WTC11 (cell line): ENCODE data around the gene HNRNPUL2. TPM values are rescaled to one million over a fixed set of nuclear protein-coding genes. Genes with fewer than 3 reads are reported as not detected.

Experiments used
- ATAC-seq: fragments of 200-7000 bp; cut with Tn5 transposase; 2 replicates; pipeline ENCODE4 v1.10.0; 2021; ENCODE audit warnings: mild to moderate bottlenecking, moderate library complexity
- CTCF ChIA-PET: fragments of 300-600 bp; sonication (Branson Sonifier 250); formaldehyde crosslinking; loops from one replicate; lab custom pipeline; 2021; ENCODE audit warnings: antibody characterized with exemption; lab: Charles Lee
- POLR2A ChIA-PET: fragments of 350-600 bp; sonication (Branson Sonifier 250); formaldehyde crosslinking; loops from one replicate; lab custom pipeline; 2021; ENCODE audit warnings: antibody characterized with exemption; lab: Charles Lee
- DNase-seq: peaks from one replicate; pipeline ENCODE4 v3.0.0; 2021; ENCODE audit warnings: low spot score
- H3K27ac Mint-ChIP-seq: 2 replicates; pipeline ENCODE4 v1.8.0; 2021; ENCODE audit warnings: mixed read lengths
- H3K27me3 Mint-ChIP-seq: 2 replicates; pipeline ENCODE4 v1.8.0; 2021; ENCODE audit warnings: low read depth, mild to moderate bottlenecking, moderate library complexity, mixed read lengths
- H3K36me3 Mint-ChIP-seq: 2 replicates; pipeline ENCODE4 v1.8.0; 2021; ENCODE audit warnings: mixed read lengths
- H3K4me1 Mint-ChIP-seq: 2 replicates; pipeline ENCODE4 v1.8.0; 2022; ENCODE audit warnings: mixed read lengths
- H3K4me3 Mint-ChIP-seq: 2 replicates; pipeline ENCODE4 v1.8.0; 2021; ENCODE audit warnings: mild to moderate bottlenecking, moderate library complexity, mixed read lengths
- H3K9me3 Mint-ChIP-seq: 2 replicates; pipeline ENCODE4 v1.8.0; 2021; ENCODE audit warnings: mixed read lengths
- ESRRA ChIP-seq: sonication (generic); formaldehyde crosslinking; IDR thresholded peaks from 2 replicates; pipeline ENCODE4 v1.8.1; 2022; ENCODE audit warnings: mild to moderate bottlenecking, missing genetic modification reagents, borderline replicate concordance
- FOXJ3 ChIP-seq: sonication (generic); formaldehyde crosslinking; IDR thresholded peaks from 2 replicates; pipeline ENCODE4 v1.9.0; 2021; ENCODE audit warnings: missing genetic modification reagents, mild to moderate bottlenecking, borderline replicate concordance
- GTF2I ChIP-seq: fragments of 250-450 bp; sonication (Bioruptor Pico); conservative IDR thresholded peaks from 2 replicates; pipeline ENCODE4 v1.4.0; 2021; ENCODE audit warnings: mild to moderate bottlenecking
- RORB ChIP-seq: fragments of 250-450 bp; sonication (Bioruptor Pico); IDR thresholded peaks from 2 replicates; pipeline ENCODE4 v1.9.0; 2021; ENCODE audit warnings: mild to moderate bottlenecking
- TEAD1 ChIP-seq: sonication (generic); formaldehyde crosslinking; IDR thresholded peaks from 2 replicates; pipeline ENCODE4 v1.8.0; 2022; ENCODE audit warnings: mild to moderate bottlenecking, missing genetic modification reagents
- ZNF121 ChIP-seq: sonication (generic); formaldehyde crosslinking; IDR thresholded peaks from 2 replicates; pipeline ENCODE4 v1.8.0; 2023; ENCODE audit warnings: missing genetic modification reagents
- ZNF232 ChIP-seq: sonication (generic); formaldehyde crosslinking; IDR thresholded peaks from 2 replicates; pipeline ENCODE4 v1.8.0; 2022; ENCODE audit warnings: mild to moderate bottlenecking, missing genetic modification reagents
- ZNF317 ChIP-seq: sonication (generic); formaldehyde crosslinking; IDR thresholded peaks from 2 replicates; pipeline ENCODE4 v1.8.1; 2023; ENCODE audit warnings: low read depth, mild to moderate bottlenecking, moderate library complexity, missing genetic modification reagents, borderline replicate concordance
- total RNA-seq: library from RNA; stranded (reverse); gene quantifications from 3 replicates; pipeline ENCODE4 v1.2.3, GENCODE V29; 2021
- TF ChIP-seq, protein P1 (sequence below): fragments of 250-450 bp; sonication (Bioruptor Pico); IDR thresholded peaks from 2 replicates; pipeline ENCODE4 v1.9.0; 2021; ENCODE audit warnings: mild to moderate bottlenecking, borderline replicate concordance
- TF ChIP-seq, protein P2 (sequence below): sonication (generic); formaldehyde crosslinking; IDR thresholded peaks from 2 replicates; pipeline ENCODE4 v1.8.0; 2022; ENCODE audit warnings: mild to moderate bottlenecking, missing genetic modification reagents
- TF ChIP-seq, protein P3 (sequence below): sonication (generic); formaldehyde crosslinking; IDR thresholded peaks from 2 replicates; pipeline ENCODE4 v1.8.1; 2022; ENCODE audit warnings: mild to moderate bottlenecking, moderate library complexity, missing genetic modification reagents
- TF ChIP-seq, protein P4 (sequence below): sonication (generic); formaldehyde crosslinking; IDR thresholded peaks from 2 replicates; pipeline ENCODE4 v1.8.0; 2023; ENCODE audit warnings: missing genetic modification reagents, mild to moderate bottlenecking, borderline replicate concordance
- TF ChIP-seq, protein P5 (sequence below): fragments of 200-600 bp; IDR thresholded peaks from 2 replicates; pipeline ENCODE4 v1.8.0; 2022; ENCODE audit warnings: antibody characterized with exemption
- TF ChIP-seq, protein P6 (sequence below): sonication (generic); formaldehyde crosslinking; IDR thresholded peaks from 2 replicates; pipeline ENCODE4 v1.8.1; 2022; ENCODE audit warnings: low read depth, mild to moderate bottlenecking, moderate library complexity, missing genetic modification reagents, borderline replicate concordance
- TF ChIP-seq, protein P7 (sequence below): sonication (generic); formaldehyde crosslinking; IDR thresholded peaks from 2 replicates; pipeline ENCODE4 v1.8.0; 2023; ENCODE audit warnings: mild to moderate bottlenecking, missing genetic modification reagents

The HNRNPUL2 gene
- total RNA-seq, 1 experiment from 2014 or later, result 42.1 TPM

DNA sequence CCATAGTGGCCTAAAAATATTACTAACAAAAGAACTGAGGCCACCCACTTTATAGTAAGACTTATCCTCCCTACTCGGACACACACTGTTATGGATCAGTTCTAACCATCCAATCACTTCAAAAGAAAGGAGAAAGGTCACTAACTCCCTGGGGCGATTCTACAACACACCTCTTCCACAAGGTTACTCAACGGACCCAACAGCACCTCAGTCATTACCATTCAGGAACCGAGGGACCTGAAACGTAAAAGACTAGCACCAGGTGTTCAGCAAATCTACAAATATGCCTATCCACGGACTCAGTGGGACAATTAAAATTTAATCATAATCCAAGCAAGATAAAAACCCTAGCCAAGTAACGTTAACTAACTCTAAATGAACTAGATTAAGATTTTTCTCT, 1.6 kb downstream of the HNRNPUL2 start:
- H3K9me3 Mint-ChIP-seq, result no peaks in the 10 kb centered on the region
- DNase-seq (no peak), ATAC-seq (no peak)
- peak overlapping the region; percentile 98 for H3K4me3 Mint-ChIP-seq
- peak overlapping the region; percentile 31 for H3K27ac Mint-ChIP-seq
- peaks cover 50% of the 10 kb centered on the region for H3K36me3 Mint-ChIP-seq
- peaks cover 25% of the 10 kb centered on the region for H3K4me1 Mint-ChIP-seq
- peaks cover 4% of the 10 kb centered on the region; the same call in 1 of the 2 replicates for H3K27me3 Mint-ChIP-seq
- POLR2A ChIA-PET, result interaction anchor here (1.1 to 4.2 kb wide), 4 partner anchors 16 to 44 kb away, joined by 3 to 34 read pairs (median 20); partner anchors contain the start of genes BSCL2, GNG3 and ZBTB3
- CTCF ChIA-PET, result interaction anchor here (2.9 to 7.6 kb wide), 3 partner anchors 28 to 62 kb away, joined by 32 to 59 read pairs (median 44); partner anchors contain the start of genes TAF6L, TMEM179B and ZBTB3
- TF ChIP-seq ESRRA (no peak), GTF2I (no peak), FOXJ3 (no peak), ZNF232 (no peak), ZNF317 (CRISPR knock-in tag) (no peak), TEAD1 (CRISPR knock-in tag) (no peak)
- TF ChIP-seq, protein P1, sequence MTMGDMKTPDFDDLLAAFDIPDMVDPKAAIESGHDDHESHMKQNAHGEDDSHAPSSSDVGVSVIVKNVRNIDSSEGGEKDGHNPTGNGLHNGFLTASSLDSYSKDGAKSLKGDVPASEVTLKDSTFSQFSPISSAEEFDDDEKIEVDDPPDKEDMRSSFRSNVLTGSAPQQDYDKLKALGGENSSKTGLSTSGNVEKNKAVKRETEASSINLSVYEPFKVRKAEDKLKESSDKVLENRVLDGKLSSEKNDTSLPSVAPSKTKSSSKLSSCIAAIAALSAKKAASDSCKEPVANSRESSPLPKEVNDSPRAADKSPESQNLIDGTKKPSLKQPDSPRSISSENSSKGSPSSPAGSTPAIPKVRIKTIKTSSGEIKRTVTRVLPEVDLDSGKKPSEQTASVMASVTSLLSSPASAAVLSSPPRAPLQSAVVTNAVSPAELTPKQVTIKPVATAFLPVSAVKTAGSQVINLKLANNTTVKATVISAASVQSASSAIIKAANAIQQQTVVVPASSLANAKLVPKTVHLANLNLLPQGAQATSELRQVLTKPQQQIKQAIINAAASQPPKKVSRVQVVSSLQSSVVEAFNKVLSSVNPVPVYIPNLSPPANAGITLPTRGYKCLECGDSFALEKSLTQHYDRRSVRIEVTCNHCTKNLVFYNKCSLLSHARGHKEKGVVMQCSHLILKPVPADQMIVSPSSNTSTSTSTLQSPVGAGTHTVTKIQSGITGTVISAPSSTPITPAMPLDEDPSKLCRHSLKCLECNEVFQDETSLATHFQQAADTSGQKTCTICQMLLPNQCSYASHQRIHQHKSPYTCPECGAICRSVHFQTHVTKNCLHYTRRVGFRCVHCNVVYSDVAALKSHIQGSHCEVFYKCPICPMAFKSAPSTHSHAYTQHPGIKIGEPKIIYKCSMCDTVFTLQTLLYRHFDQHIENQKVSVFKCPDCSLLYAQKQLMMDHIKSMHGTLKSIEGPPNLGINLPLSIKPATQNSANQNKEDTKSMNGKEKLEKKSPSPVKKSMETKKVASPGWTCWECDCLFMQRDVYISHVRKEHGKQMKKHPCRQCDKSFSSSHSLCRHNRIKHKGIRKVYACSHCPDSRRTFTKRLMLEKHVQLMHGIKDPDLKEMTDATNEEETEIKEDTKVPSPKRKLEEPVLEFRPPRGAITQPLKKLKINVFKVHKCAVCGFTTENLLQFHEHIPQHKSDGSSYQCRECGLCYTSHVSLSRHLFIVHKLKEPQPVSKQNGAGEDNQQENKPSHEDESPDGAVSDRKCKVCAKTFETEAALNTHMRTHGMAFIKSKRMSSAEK (CRISPR knock-in tag), result no peak
- TF ChIP-seq, protein P2, sequence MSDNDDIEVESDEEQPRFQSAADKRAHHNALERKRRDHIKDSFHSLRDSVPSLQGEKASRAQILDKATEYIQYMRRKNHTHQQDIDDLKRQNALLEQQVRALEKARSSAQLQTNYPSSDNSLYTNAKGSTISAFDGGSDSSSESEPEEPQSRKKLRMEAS (CRISPR knock-in tag), result no peak
- TF ChIP-seq, protein P3, sequence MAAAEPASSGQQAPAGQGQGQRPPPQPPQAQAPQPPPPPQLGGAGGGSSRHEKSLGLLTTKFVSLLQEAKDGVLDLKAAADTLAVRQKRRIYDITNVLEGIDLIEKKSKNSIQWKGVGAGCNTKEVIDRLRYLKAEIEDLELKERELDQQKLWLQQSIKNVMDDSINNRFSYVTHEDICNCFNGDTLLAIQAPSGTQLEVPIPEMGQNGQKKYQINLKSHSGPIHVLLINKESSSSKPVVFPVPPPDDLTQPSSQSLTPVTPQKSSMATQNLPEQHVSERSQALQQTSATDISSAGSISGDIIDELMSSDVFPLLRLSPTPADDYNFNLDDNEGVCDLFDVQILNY (CRISPR knock-in tag), result no peak
- TF ChIP-seq, protein P4, sequence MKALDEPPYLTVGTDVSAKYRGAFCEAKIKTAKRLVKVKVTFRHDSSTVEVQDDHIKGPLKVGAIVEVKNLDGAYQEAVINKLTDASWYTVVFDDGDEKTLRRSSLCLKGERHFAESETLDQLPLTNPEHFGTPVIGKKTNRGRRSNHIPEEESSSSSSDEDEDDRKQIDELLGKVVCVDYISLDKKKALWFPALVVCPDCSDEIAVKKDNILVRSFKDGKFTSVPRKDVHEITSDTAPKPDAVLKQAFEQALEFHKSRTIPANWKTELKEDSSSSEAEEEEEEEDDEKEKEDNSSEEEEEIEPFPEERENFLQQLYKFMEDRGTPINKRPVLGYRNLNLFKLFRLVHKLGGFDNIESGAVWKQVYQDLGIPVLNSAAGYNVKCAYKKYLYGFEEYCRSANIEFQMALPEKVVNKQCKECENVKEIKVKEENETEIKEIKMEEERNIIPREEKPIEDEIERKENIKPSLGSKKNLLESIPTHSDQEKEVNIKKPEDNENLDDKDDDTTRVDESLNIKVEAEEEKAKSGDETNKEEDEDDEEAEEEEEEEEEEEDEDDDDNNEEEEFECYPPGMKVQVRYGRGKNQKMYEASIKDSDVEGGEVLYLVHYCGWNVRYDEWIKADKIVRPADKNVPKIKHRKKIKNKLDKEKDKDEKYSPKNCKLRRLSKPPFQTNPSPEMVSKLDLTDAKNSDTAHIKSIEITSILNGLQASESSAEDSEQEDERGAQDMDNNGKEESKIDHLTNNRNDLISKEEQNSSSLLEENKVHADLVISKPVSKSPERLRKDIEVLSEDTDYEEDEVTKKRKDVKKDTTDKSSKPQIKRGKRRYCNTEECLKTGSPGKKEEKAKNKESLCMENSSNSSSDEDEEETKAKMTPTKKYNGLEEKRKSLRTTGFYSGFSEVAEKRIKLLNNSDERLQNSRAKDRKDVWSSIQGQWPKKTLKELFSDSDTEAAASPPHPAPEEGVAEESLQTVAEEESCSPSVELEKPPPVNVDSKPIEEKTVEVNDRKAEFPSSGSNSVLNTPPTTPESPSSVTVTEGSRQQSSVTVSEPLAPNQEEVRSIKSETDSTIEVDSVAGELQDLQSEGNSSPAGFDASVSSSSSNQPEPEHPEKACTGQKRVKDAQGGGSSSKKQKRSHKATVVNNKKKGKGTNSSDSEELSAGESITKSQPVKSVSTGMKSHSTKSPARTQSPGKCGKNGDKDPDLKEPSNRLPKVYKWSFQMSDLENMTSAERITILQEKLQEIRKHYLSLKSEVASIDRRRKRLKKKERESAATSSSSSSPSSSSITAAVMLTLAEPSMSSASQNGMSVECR, result no peak

DNA sequence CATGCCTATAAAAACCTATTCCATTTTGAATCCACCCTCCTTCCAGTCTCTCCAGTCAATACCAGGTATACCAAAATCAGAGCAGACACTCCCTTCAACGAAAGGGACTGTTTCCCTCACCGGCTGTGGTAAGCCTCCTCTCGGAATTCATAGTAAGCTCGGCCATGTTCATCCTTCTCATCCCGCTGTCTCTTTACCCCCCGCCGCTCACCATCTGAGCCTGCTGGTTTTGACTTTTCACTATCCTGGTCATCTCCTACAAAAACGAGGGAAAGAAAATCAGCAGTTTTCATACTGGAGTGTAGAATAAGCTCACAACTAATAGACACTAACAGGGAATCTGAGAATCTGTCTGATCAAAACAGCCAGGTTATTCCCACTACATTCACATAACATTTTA, 3.1 kb downstream of the HNRNPUL2 start:
- H3K4me3 Mint-ChIP-seq, result peak overlapping the region; percentile 98
- ATAC-seq (no peak), DNase-seq (no peak)
- H3K27ac Mint-ChIP-seq, result peak overlapping the region; percentile 10; the same call in 1 of the 2 replicates
- H3K9me3 Mint-ChIP-seq, result no peaks in the 10 kb centered on the region
- H3K4me1 Mint-ChIP-seq, result peaks cover 20% of the 10 kb centered on the region
- peaks cover 4% of the 10 kb centered on the region; the same call in 1 of the 2 replicates for H3K27me3 Mint-ChIP-seq
- CTCF ChIA-PET, result interaction anchor here (1.0 to 1.2 kb wide), 2 partner anchors 45 to 62 kb away, joined by 3 to 4 read pairs; no protein-coding TSS in a partner anchor
- POLR2A ChIA-PET, result no interaction called here
- H3K36me3 Mint-ChIP-seq, result peaks cover 63% of the 10 kb centered on the region
- TF ChIP-seq, protein P5, sequence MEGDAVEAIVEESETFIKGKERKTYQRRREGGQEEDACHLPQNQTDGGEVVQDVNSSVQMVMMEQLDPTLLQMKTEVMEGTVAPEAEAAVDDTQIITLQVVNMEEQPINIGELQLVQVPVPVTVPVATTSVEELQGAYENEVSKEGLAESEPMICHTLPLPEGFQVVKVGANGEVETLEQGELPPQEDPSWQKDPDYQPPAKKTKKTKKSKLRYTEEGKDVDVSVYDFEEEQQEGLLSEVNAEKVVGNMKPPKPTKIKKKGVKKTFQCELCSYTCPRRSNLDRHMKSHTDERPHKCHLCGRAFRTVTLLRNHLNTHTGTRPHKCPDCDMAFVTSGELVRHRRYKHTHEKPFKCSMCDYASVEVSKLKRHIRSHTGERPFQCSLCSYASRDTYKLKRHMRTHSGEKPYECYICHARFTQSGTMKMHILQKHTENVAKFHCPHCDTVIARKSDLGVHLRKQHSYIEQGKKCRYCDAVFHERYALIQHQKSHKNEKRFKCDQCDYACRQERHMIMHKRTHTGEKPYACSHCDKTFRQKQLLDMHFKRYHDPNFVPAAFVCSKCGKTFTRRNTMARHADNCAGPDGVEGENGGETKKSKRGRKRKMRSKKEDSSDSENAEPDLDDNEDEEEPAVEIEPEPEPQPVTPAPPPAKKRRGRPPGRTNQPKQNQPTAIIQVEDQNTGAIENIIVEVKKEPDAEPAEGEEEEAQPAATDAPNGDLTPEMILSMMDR, result no peak
- TF ChIP-seq ZNF121 (CRISPR knock-in tag), result no peak
- no peak for TF ChIP-seq RORB (CRISPR knock-in tag)
- TF ChIP-seq, protein P6, sequence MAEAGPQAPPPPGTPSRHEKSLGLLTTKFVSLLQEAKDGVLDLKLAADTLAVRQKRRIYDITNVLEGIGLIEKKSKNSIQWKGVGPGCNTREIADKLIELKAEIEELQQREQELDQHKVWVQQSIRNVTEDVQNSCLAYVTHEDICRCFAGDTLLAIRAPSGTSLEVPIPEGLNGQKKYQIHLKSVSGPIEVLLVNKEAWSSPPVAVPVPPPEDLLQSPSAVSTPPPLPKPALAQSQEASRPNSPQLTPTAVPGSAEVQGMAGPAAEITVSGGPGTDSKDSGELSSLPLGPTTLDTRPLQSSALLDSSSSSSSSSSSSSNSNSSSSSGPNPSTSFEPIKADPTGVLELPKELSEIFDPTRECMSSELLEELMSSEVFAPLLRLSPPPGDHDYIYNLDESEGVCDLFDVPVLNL (CRISPR knock-in tag), result no peak
- TF ChIP-seq, protein P7, sequence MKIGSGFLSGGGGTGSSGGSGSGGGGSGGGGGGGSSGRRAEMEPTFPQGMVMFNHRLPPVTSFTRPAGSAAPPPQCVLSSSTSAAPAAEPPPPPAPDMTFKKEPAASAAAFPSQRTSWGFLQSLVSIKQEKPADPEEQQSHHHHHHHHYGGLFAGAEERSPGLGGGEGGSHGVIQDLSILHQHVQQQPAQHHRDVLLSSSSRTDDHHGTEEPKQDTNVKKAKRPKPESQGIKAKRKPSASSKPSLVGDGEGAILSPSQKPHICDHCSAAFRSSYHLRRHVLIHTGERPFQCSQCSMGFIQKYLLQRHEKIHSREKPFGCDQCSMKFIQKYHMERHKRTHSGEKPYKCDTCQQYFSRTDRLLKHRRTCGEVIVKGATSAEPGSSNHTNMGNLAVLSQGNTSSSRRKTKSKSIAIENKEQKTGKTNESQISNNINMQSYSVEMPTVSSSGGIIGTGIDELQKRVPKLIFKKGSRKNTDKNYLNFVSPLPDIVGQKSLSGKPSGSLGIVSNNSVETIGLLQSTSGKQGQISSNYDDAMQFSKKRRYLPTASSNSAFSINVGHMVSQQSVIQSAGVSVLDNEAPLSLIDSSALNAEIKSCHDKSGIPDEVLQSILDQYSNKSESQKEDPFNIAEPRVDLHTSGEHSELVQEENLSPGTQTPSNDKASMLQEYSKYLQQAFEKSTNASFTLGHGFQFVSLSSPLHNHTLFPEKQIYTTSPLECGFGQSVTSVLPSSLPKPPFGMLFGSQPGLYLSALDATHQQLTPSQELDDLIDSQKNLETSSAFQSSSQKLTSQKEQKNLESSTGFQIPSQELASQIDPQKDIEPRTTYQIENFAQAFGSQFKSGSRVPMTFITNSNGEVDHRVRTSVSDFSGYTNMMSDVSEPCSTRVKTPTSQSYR (CRISPR knock-in tag), result no peak
